Measurements from ENCODE around the gene IL13. TPM values are rescaled to one million over a fixed set of nuclear protein-coding genes. Genes with fewer than 3 reads are reported as not detected.
A peak's percentile ranks its signal among the peaks of the same experiment; 100 is the strongest.
"Not testable (repeated sequence)": the region's sequence is repeated elsewhere in the genome, so short reads cannot be mapped to it uniquely, and the experiment has no call there.

Gene IL13
- not detected for total RNA-seq
- under 1 TPM in 1 of 2 donors, not detected in 1; 0.15 TPM for polyA plus RNA-seq
- long read RNA-seq, donor 1, result 0 reads
- long read RNA-seq, donor 2, result 0 reads

GRCh38 chr5:132657676-132658380, at the start of gene IL13:
Gene IL13, plus strand, starts transcription at chr5:132658173. Its CDS starts 14 bp downstream, at chr5:132658187.
- Histone ChIP-seq H3K4me1 (ENCODE audit: control insufficient read depth in 1 of 2, insufficient read depth in 2 of 2, low read length in 2 of 2) (no peaks in the 10 kb centered on the region), H3K36me3 (ENCODE audit: control insufficient read depth in 1 of 2, insufficient read depth in 2 of 2, low read length in 1 of 2) (no peaks in the 10 kb centered on the region), H3K27ac (ENCODE audit: low read depth in 1 of 2, low read length in 2 of 2) (no peak within 1 kb of the TSS), H3K9me3 (ENCODE audit: control insufficient read depth, low read length) (no peaks in the 10 kb centered on the region), H3K4me3 (ENCODE audit: low read length in 2 of 2) (no peak within 1 kb of the TSS), H3K27me3 (ENCODE audit: control insufficient read depth in 1 of 2, insufficient read depth in 2 of 2, low read length in 1 of 2) (no peaks in the 10 kb centered on the region)
- WGBS, 2 donors, result 97 to 98% methylated on average over 12 of the region's 12 CpGs
- intact Hi-C loops (cut with DNase I), result loop anchor here in 1 of 2 donors (10.0 kb wide), 1 partner anchor 57 kb away; no protein-coding TSS in a partner anchor
- peak in 1 of 2 donors; percentile 68 for DNase-seq
- no peak for ATAC-seq (ENCODE audit: low FRiP score)

- H3K4me3 ChIP-seq (ENCODE audit: low read length in 2 of 2), result no peak overlapping the region
- H3K27me3 ChIP-seq (ENCODE audit: control insufficient read depth in 1 of 2, insufficient read depth in 2 of 2, low read length in 1 of 2), result no peaks in the 10 kb centered on the region
- no peaks in the 10 kb centered on the region for H3K4me1 ChIP-seq (ENCODE audit: control insufficient read depth in 1 of 2, insufficient read depth in 2 of 2, low read length in 2 of 2)
- no peak for DNase-seq
- intact Hi-C loops (cut with DNase I), result no loop called here
- peaks cover 3% of the 10 kb centered on the region in 2 donors for H3K36me3 ChIP-seq (ENCODE audit: control insufficient read depth in 1 of 2, insufficient read depth in 2 of 2, low read length in 1 of 2)
- H3K9me3 ChIP-seq (ENCODE audit: control insufficient read depth, low read length), result no peaks in the 10 kb centered on the region
- H3K27ac ChIP-seq (ENCODE audit: low read depth in 1 of 2, low read length in 2 of 2), result no peak overlapping the region
- no peak for ATAC-seq (ENCODE audit: low FRiP score)
- 94 to 95% methylated on average over 2 of the region's 2 CpGs for WGBS, 2 donors
Measured at GRCh38 chr5:132611965-132612364, 46.0 kb upstream of the IL13 start.

- intact Hi-C loops (cut with DNase I), result no loop called here
- 26 to 40% methylated on average over 1 of the region's 1 CpG for WGBS, 2 donors
- Histone ChIP-seq H3K36me3 (ENCODE audit: control insufficient read depth in 1 of 2, insufficient read depth in 2 of 2, low read length in 1 of 2) (peaks cover 3% of the 10 kb centered on the region in 2 donors), H3K27ac (ENCODE audit: low read depth in 1 of 2, low read length in 2 of 2) (no peak overlapping the region), H3K9me3 (ENCODE audit: control insufficient read depth, low read length) (no peaks in the 10 kb centered on the region), H3K27me3 (ENCODE audit: control insufficient read depth in 1 of 2, insufficient read depth in 2 of 2, low read length in 1 of 2) (no peaks in the 10 kb centered on the region), H3K4me3 (ENCODE audit: low read length in 2 of 2) (no peak overlapping the region), H3K4me1 (ENCODE audit: control insufficient read depth in 1 of 2, insufficient read depth in 2 of 2, low read length in 2 of 2) (no peaks in the 10 kb centered on the region)
- ATAC-seq (ENCODE audit: low FRiP score), result no peak
- DNase-seq, result no peak
Measured at GRCh38 chr5:132612846-132613245, 45.1 kb upstream of the IL13 start.

GRCh38 chr5:132621699-132622098, 36.3 kb upstream of the IL13 start:
- no peak overlapping the region for H3K4me3 ChIP-seq (ENCODE audit: low read length in 2 of 2)
- H3K36me3 ChIP-seq (ENCODE audit: control insufficient read depth in 1 of 2, insufficient read depth in 2 of 2, low read length in 1 of 2), result peaks cover 0 to 4% of the 10 kb centered on the region in 2 donors
- intact Hi-C loops (cut with DNase I), result no loop called here

GRCh38 chr5:132622608-132623007, 35.4 kb upstream of the IL13 start:
- ATAC-seq (ENCODE audit: low FRiP score), result no peak
- no peak for DNase-seq
- Histone ChIP-seq H3K36me3 (ENCODE audit: control insufficient read depth in 1 of 2, insufficient read depth in 2 of 2, low read length in 1 of 2) (peaks cover 0 to 4% of the 10 kb centered on the region in 2 donors), H3K27ac (ENCODE audit: low read depth in 1 of 2, low read length in 2 of 2) (no peak overlapping the region), H3K4me3 (ENCODE audit: low read length in 2 of 2) (no peak overlapping the region), H3K27me3 (ENCODE audit: control insufficient read depth in 1 of 2, insufficient read depth in 2 of 2, low read length in 1 of 2) (no peaks in the 10 kb centered on the region), H3K9me3 (ENCODE audit: control insufficient read depth, low read length) (no peaks in the 10 kb centered on the region), H3K4me1 (ENCODE audit: control insufficient read depth in 1 of 2, insufficient read depth in 2 of 2, low read length in 2 of 2) (no peaks in the 10 kb centered on the region)
- intact Hi-C loops (cut with DNase I), result no loop called here

More at GRCh38 chr5:132621699-132622098, 36.3 kb upstream of the IL13 start:
- ATAC-seq (ENCODE audit: low FRiP score) (no peak), DNase-seq (no peak)
- no peaks in the 10 kb centered on the region for H3K27me3 ChIP-seq (ENCODE audit: control insufficient read depth in 1 of 2, insufficient read depth in 2 of 2, low read length in 1 of 2)
- H3K4me1 ChIP-seq (ENCODE audit: control insufficient read depth in 1 of 2, insufficient read depth in 2 of 2, low read length in 2 of 2), result no peaks in the 10 kb centered on the region
- H3K9me3 ChIP-seq (ENCODE audit: control insufficient read depth, low read length), result no peaks in the 10 kb centered on the region
- no peak overlapping the region for H3K27ac ChIP-seq (ENCODE audit: low read depth in 1 of 2, low read length in 2 of 2)

- no peak for DNase-seq
- Histone ChIP-seq H3K9me3 (ENCODE audit: control insufficient read depth, low read length) (peaks cover 1% of the 10 kb centered on the region), H3K4me3 (ENCODE audit: low read length in 2 of 2) (no peak overlapping the region), H3K36me3 (ENCODE audit: control insufficient read depth in 1 of 2, insufficient read depth in 2 of 2, low read length in 1 of 2) (peaks cover 0 to 2% of the 10 kb centered on the region in 2 donors), H3K27me3 (ENCODE audit: control insufficient read depth in 1 of 2, insufficient read depth in 2 of 2, low read length in 1 of 2) (no peaks in the 10 kb centered on the region), H3K4me1 (ENCODE audit: control insufficient read depth in 1 of 2, insufficient read depth in 2 of 2, low read length in 2 of 2) (no peaks in the 10 kb centered on the region), H3K27ac (ENCODE audit: low read depth in 1 of 2, low read length in 2 of 2) (no peak overlapping the region)
- intact Hi-C loops (cut with DNase I), result no loop called here
- 88 to 94% methylated on average over 2 of the region's 2 CpGs for WGBS, 2 donors
- no peak for ATAC-seq (ENCODE audit: low FRiP score)
Measured at GRCh38 chr5:132627470-132627869, 30.5 kb upstream of the IL13 start.

GRCh38 chr5:132628814-132629213, 29.2 kb upstream of the IL13 start:
- ATAC-seq (ENCODE audit: low FRiP score) (no peak), DNase-seq (no peak)
- Histone ChIP-seq H3K4me3 (ENCODE audit: low read length in 2 of 2) (no peak overlapping the region), H3K36me3 (ENCODE audit: control insufficient read depth in 1 of 2, insufficient read depth in 2 of 2, low read length in 1 of 2) (peaks cover 0 to 2% of the 10 kb centered on the region in 2 donors), H3K9me3 (ENCODE audit: control insufficient read depth, low read length) (peaks cover 1% of the 10 kb centered on the region), H3K27ac (ENCODE audit: low read depth in 1 of 2, low read length in 2 of 2) (no peak overlapping the region), H3K27me3 (ENCODE audit: control insufficient read depth in 1 of 2, insufficient read depth in 2 of 2, low read length in 1 of 2) (no peaks in the 10 kb centered on the region), H3K4me1 (ENCODE audit: control insufficient read depth in 1 of 2, insufficient read depth in 2 of 2, low read length in 2 of 2) (no peaks in the 10 kb centered on the region)
- intact Hi-C loops (cut with DNase I), result no loop called here
- 93 to 98% methylated on average over 2 of the region's 2 CpGs for WGBS, 2 donors

GRCh38 chr5:132629230-132629944, 28.6 kb upstream of the IL13 start:
- ATAC-seq (ENCODE audit: low FRiP score) (no peak), DNase-seq (no peak)
- peaks cover 1% of the 10 kb centered on the region for H3K9me3 ChIP-seq (ENCODE audit: control insufficient read depth, low read length)
- H3K4me3 ChIP-seq (ENCODE audit: low read length in 2 of 2), result no peak overlapping the region
- WGBS, 2 donors, result 85 to 90% methylated on average over 5 of the region's 5 CpGs
- H3K27me3 ChIP-seq (ENCODE audit: control insufficient read depth in 1 of 2, insufficient read depth in 2 of 2, low read length in 1 of 2), result no peaks in the 10 kb centered on the region
- H3K36me3 ChIP-seq (ENCODE audit: control insufficient read depth in 1 of 2, insufficient read depth in 2 of 2, low read length in 1 of 2), result peaks cover 0 to 2% of the 10 kb centered on the region in 2 donors
- no peaks in the 10 kb centered on the region for H3K4me1 ChIP-seq (ENCODE audit: control insufficient read depth in 1 of 2, insufficient read depth in 2 of 2, low read length in 2 of 2)
- intact Hi-C loops (cut with DNase I), result no loop called here
- no peak overlapping the region for H3K27ac ChIP-seq (ENCODE audit: low read depth in 1 of 2, low read length in 2 of 2)

GRCh38 chr5:132633587-132633986, 24.4 kb upstream of the IL13 start:
- 93 to 94% methylated on average over 4 of the region's 4 CpGs for WGBS, 2 donors
- H3K9me3 ChIP-seq (ENCODE audit: control insufficient read depth, low read length); intact Hi-C loops (cut with DNase I): not testable (repeated sequence)

More at GRCh38 chr5:132633587-132633986, 24.4 kb upstream of the IL13 start:
- H3K36me3 ChIP-seq (ENCODE audit: control insufficient read depth in 1 of 2, insufficient read depth in 2 of 2, low read length in 1 of 2); H3K27me3 ChIP-seq (ENCODE audit: control insufficient read depth in 1 of 2, insufficient read depth in 2 of 2, low read length in 1 of 2); ATAC-seq (ENCODE audit: low FRiP score); DNase-seq; H3K4me3 ChIP-seq (ENCODE audit: low read length in 2 of 2); H3K27ac ChIP-seq (ENCODE audit: low read depth in 1 of 2, low read length in 2 of 2); H3K4me1 ChIP-seq (ENCODE audit: control insufficient read depth in 1 of 2, insufficient read depth in 2 of 2, low read length in 2 of 2): not testable (repeated sequence)

Data from aorta (tissue), 5 donors.